Activated CD4-positive, alpha-beta T cell treated with anti-CD3 and anti-CD28 coated beads, Interleukin-2, amount 50 U/mL, for 24 hours (primary cell): ENCODE data around the gene AGAP1.

ENCODE experiments used
- DNase-seq, 2 donors: peaks; one replicate each; pipeline ENCODE4 v3.0.0-alpha.2; 2020; ENCODE audit warnings: low read depth in 1 of 2, low spot score in 1 of 2

Gene AGAP1

DNA sequence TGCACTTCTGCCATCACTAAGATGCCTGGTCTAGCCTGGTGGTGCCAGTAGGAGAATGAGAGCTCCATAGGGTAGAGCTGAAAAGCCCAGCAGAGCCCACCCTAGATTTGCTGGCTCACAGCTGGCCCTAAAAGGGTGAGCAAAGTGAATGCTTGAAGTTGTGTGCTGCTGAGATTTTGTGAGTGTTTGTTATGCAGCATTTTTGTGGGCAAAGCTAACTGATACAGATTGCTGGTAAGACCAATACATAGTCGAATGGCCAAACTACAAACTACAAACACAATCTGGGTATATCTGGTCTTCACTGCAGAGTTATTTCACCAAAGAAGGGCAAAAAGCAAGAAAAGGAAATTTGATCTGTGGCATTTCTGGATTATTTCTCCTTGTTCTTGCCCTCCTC lies 7.1 kb upstream of the AGAP1 start:
- DNase-seq = no peak

GRCh38 chr2:235489897-235490296 lies 3.9 kb upstream of the AGAP1 start:
- DNase-seq = no peak

DNA sequence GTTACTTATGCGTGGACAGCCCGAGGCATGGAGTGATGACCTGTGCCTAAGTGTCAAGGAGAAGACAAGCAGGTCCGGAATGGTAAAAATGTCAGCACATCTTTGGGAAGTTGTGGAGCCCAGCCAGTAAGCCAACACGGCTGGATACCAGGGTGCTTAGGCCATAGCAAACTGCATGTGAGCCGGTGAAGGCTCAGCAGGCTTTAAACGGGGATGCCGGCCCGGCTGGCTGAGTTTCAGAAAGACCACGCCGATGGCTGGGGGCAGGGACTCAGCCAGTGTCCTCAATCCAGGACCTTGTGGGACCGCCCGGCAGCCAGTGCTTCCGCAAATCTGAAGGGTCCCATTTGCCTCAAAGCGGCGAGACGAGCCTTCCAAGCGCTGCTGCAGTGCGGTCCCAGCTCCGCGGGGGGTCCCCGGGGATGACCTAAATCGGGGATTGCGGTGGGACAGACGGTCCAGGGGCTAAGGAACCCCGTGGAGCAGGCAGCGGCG lies 946 bp upstream of the AGAP1 start:
- no peak for DNase-seq

DNA sequence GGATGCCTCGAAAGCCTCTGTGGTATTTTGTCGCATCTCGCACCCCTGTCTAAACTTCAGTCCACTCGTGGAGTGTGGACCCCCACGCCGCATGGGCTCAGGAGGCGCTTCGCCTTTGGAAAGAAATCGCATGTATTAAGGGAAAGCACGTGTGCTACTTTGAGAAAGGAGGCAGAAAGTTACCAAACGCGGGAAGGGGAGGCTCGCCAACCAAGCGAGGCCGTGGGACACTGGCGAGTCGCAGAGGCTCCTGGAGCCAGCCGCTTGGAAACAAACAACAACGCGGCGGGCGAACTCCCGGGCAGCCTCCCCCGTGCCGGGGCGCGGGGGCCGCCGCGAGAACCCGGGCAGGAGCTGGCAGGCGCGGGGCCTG lies 455 bp upstream of the AGAP1 start:
- DNase-seq = no peak

GRCh38 chr2:235494716-235495372 lies 1.0 kb downstream of the AGAP1 start:
- no peak for DNase-seq

GRCh38 chr2:235495373-235496238 lies 1.8 kb downstream of the AGAP1 start:
- no peak for DNase-seq

DNA sequence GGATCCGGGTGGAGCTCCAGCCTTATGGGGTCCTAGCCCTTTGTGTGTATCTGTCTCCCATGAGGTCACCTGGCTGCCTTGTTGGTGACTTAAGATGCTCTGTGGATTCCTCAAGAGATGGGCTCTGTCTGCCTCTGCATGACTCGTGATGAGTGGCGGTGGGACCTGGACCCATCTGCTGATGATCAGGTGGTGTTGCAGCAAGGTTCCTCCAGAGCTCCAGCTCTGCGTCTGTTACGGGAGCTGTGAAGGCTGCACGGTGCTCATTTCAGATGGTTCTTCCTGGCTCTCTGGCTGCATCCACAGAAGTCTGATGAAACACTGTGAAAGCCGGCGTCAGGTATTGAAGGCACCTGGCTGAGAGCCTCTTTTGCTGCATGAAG lies 2.4 kb downstream of the AGAP1 start:
- no peak for DNase-seq

GRCh38 chr2:235497096-235497495 lies 3.3 kb downstream of the AGAP1 start:
- DNase-seq = no peak

- DNase-seq = no peak
These were observed 4.7 kb downstream of the AGAP1 start for GRCh38 chr2:235498541-235498940.

GRCh38 chr2:235498946-235499812 lies 5.3 kb downstream of the AGAP1 start:
- DNase-seq = no peak

- DNase-seq = no peak
These were observed 6.4 kb downstream of the AGAP1 start for GRCh38 chr2:235500110-235500760.

DNA sequence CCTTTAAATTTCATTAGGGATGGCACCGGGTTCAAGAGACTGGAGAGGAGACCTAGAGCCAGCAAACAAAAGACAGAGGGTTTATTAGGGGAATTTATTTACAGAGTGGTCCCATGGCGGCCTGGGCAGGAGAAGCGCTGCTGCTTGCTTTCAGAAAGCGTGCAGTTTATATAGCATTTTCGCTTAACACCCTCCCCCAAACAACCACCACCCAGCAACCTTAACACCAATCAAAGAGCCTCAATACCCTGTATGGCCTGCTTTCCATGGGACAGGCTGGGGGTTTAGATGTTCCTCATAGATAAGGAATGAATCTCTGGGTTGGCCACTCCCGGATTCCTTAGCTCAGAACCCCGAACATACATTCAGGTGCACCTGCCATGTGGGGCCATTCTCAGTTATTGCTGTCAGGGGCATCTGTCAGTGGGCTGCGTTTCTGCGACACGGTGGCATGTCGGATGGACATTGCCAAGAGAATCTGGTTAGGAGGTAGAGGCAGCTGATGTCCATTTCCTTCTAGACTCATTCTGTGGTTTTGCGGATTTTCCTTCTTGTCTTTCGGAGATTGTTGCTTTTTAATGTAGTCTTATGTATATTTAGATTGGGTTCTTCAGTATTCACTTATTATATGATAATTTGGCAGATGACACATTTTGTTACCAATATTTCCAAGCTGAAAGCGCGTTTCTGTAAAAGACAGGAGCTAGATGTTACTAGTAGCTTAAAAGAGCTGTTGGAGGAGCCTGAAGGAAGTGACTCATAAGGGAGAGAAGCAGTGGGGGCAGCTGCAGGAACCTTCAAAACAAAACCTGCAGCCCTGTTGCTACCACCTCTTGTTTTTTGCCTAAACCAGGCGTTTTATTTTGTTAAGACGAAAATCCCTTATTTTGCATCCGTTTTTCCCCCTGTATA lies 7.2 kb downstream of the AGAP1 start:
- DNase-seq = no peak

DNA sequence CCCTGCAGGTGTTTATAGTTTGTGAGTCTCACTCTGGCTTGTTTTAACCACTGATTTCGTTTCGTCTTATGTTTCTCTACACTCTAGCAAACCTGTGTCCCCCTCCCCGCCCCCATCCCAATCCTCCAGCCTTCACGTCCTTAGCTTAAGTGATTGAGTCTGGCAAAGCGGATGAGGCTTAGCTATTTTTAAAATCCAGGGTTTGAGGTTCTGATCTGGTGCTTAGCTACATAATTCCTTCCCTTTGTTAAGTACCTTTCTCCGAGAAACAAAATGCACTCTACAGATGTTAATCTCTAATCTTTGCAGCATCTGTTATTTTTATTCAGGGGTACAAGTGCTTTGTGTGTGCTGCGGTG lies 7.8 kb downstream of the AGAP1 start:
- DNase-seq = no peak

- no peak for DNase-seq
These were observed 8.5 kb downstream of the AGAP1 start for GRCh38 chr2:235502336-235502735.

GRCh38 chr2:235504441-235505180 lies 10.8 kb downstream of the AGAP1 start:
- DNase-seq = no peak

GRCh38 chr2:235505181-235505741 lies 11.4 kb downstream of the AGAP1 start:
- DNase-seq = no peak

DNA sequence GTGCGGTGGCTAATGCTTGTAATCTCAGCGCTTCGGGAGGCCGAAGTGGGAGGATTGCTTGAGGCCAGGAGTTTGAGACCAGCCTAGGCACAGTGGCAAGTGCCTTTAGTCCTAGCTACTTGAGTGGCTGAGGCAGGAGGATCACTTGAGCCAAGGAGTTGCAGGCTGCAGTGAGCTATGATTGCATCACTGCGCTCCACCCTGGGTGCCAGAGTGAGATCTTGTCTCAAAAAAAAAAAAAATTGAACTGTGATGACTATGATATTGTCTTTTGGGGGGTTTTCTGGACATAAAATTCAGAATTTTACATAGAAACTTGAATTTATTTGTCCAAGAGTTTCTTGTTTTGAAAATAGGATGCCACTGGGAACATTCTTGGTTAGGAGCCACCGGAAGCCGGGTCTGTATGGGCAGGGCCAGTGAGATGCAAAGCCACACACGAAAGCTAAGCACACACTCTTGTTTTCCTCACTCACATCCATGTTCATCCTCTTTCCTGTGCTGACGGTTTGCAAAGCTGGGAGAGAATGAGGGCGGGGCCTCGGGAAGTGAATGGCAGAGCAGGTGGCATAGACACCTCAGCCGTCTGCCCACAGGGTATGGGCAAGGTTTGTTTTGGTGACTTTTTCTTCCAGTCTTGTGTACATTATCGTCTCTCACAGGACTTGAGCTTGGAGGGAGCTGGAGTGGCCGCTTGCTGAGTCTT lies 12.6 kb downstream of the AGAP1 start:
- DNase-seq = no peak

- no peak for DNase-seq
These were observed 13.3 kb downstream of the AGAP1 start for GRCh38 chr2:235506997-235507615.
